ENCODE measurements around the gene CBFA2T2.
"Not testable (repeated sequence)": the region's sequence is repeated elsewhere in the genome, so short reads cannot be mapped to it uniquely, and the experiment has no call there.

Gene CBFA2T2

DNA sequence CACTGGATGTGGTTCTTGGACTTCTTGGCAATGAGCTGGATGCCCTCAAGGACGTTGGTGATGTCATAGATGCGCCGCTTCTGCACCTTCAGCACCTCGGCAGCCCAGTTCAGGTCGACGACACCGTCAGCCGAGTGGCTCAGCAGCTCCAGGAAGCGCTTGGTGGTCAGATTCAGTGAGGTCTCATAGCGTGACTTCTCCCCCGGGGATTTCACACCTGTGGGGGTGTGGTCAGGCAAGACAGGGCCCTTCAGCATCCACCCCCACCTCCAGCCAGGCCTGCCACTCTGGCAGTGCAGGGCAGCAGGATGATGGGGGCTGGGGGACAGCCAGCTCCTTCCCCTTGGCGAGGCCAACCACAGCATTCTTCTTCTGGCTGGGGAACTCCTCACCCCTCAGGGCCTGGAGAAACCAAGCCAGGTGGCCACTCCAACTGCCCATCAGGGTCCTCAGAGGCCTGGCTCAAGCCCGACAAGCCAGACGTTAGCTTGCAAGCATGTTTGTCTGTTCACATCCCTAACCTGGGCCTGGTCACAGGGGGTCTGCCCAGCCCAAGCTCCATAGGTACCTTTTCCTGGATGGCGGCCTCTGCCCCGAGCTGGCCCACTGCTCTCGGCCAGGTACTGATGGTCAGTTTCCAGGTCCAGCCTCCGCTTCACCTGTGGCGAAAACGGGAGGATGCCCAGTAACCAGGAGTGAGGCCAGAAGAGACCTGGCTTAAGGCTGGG, 190.0 kb downstream of the CBFA2T2 start:
- DNase-seq (ENCODE audit: low read depth) = no peak

DNA sequence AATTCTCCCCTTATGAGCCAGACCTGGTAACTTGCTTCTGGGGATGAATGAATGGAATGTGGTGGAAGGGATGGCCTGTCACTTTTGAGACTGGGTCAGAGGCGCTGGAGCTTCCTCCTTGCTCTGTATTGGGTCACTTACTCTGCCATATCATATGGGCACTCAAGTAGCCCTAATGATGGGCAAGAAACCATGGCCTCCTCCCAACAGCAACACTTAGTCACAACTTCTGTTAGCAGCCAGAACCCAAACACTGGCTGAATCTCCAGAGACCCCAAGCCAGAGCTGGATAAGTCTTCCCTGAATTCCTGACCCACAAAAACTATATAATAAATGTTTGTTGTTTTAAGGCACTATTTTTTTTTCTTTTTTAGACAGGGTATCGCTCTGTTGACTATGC, 190.8 kb downstream of the CBFA2T2 start:
- no peak for DNase-seq (ENCODE audit: low read depth)

DNA sequence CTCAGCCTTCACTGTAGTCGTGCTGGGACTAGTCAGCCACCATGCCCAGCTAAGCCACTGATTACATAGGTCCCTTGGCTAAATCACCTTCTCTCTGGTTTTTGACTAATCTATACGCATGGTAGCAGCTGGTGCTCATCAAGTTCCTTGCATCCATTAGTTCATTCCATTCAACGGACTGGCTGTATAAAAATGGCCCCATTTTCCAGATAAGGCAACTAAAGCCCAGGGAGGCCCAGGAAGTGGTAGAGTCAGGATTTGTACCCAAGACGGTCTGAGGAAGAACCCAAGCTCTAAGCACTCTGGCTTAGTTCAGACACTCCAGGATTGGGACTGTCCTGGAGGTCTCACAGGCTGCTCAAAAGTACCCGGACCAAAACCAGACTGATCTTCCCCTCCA, 191.4 kb downstream of the CBFA2T2 start:
- DNase-seq (ENCODE audit: low read depth) = no peak

DNA sequence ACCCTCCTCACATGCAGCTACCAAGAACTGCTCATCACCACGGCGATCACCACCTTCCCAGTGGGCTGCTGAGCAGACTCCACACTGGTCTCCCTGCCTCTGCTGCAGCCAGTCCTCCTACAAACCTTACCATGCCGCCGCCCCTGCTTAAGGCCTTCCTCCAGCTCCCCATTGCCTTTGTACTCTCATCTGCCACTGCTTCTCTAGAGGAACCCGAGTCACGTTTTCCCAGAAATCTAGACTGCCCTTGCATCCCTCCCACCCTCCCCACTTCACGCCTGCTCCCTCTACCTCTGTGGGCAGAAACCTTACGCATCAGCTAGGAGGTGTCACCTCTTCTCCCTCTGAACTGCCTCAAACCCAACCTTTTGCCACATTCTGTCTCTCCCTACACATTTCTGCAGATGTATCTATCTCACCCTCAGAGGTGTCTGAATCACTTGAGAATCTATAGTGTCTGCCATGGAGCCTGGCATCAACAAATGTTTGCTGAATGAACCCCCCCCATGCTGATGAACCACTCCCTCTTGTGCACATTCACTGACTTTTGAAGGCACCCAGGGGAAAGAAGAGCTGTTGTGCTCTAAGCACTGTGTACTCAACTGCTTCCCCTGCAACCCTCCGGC, 191.9 kb downstream of the CBFA2T2 start:
- DNase-seq (ENCODE audit: low read depth) = no peak

DNA sequence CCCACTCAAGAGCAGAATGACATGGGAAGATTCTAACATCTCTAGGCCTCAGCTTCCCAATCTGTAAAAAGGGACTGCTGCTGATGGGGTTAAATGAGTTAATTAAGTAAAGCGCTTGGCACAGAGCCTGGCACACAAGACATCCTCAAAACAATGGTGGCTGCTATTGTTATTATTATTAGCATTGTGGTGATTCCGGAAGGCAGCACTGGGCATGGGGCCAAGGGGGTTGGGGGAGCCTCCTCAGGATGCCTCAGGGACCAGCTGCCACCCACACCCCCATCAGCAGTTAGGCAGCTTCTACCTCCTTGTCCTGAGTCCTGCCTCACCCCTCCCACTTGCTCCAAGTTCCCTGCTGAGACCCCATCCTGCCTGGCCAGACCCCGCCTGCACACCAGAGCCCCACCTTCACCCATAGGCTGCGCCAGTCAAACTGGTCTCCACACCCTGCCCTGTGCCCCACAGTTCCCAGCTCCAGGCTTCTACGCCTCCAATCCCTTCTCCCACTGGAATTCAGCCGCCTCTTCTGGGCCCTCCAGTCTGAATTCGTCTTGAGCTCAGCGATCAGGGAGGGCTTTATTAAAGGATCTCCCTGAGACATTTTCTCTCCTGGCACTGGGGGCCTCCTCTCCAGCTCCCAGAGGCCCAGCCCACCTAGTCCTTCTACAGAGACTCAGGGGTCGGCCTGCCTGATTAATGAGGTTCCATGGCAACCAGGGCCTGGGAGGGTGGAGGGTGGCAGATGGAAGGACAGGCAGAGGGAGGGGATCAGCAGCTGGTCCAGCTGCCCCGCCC, 194.8 kb downstream of the CBFA2T2 start:
- DNase-seq (ENCODE audit: low read depth) = no peak

DNA sequence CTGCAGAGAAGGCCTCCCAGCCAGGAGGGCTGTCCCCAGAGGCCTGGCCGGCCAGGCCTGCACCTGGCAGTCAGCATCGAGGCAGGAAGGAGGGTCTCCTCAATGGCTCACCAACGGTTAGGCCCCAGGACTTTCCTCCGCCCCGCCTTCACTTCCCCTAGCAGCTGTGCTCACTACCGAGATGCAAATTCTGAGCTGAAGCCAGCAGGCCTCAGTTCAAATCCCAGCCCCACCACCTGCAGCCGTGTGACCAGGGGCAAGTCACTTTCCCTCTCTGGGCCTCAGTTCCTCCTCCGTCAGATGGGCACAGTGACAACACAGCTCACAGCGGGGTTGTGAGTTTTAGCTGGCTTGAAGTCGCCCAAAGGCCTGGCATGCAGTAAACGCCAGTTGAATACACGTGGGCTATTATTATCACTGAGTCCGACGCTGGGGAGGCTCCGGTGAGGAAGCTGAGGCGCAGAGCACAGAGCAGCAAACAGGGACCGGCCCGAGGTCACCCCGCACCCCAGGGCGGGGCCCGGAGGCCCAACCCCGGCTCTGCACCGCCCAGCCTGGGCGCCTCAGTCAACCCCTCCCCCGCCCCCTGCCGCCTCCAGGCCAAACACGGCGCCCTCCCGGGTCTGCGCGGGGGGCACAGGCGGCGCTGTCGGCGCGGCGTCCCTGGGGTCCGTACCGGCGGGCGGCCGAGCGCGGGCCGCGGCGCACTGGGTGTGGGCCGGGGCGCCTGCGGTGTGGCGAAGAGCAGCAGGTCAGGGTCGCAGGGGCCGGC, 195.6 kb downstream of the CBFA2T2 start:
- no peak for DNase-seq (ENCODE audit: low read depth)

DNA sequence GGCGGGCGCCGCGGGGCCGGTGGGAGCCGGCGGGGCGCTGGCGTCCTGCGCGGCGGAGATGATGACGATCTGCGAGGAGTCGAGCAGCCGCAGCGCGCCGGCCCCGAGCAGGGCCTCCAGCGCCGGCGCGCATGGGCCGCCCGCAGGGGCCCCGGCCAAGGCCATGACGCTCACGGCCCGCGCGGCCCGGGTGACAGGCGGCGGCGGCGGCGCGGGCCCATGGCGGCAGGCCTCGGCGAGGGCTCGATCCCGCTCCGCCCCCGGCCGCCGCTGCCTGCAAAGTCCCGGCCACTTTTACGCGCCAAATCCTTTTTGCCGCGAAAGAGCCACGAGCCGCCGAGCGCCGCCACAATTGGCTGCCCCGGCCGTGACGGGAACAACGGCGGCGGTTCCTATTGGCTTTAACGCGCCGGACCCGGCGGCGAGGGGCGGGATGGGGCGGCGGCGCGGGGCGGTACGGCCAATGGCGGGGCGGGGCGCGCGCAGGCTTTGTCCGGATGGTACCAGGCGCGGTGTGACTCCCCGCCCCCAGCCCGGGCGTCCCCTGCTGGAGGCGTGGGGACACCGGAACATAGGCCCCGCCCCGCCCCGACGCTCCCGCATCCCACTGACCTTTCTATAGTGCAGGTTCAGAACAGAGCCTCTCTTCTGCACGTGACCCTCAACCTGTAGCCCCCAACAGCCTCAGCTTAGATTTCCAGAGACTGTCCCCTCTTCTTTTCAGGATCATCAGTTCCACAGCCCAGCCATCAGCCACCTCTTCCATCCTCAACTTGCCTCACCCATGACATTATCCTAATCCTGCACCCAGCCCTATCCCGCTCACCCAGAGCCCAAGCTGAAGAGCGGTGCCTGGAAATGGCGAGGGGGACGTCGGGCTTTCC, 196.4 kb downstream of the CBFA2T2 start, which contains the start of gene E2F1:
Gene E2F1 (minus strand): TSS at position 286 of the 884 bp plus-strand sequence. CDS start 121 bp downstream, at position 165.
- peak; percentile 90 for DNase-seq (ENCODE audit: low read depth)

DNA sequence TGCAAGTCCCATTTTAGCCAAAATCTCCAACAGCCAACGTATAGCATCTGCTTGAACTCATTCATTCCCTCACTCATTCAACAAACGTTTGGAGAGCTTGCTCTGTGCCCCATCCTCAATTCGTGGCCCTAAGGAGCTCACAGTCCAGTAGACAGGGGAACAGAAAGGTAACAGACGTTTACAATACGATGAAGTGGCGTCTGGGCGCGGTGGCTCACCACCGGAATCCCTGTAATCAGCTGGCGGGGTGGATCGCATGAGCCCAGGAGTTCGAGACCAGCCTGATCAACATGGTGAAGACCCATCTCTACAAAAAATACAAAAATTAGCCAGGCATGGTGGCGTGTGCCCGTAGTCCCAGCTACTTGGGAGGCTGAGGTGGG, 197.1 kb downstream of the CBFA2T2 start:
- no peak for DNase-seq (ENCODE audit: low read depth)

DNA sequence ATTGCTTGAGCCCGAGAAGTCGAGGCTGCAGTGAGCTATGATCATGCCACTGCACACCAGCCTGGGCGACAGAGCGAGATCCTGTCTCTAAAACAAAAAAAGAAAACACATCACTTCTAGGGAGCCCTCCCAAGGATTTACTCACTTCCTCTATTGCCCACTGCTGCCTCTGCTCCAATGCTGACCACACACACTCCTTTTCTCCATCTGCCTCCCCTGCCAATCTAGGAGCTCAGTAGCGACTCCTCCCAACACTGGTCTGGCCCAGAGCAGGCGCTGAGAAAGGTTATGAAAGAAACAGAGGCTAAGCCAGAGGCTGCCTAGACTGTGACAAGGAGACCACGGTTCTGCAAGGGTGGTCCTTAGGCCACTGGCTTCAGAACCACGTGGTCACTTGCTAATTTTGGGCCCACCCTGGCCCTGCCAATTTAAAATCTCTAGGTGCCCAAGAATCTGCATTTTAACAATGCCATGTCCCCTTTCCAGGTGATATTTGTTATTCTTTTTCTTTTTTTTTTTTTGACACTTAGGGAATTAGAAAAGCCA, 197.5 kb downstream of the CBFA2T2 start:
- DNase-seq (ENCODE audit: low read depth) = no peak

DNA sequence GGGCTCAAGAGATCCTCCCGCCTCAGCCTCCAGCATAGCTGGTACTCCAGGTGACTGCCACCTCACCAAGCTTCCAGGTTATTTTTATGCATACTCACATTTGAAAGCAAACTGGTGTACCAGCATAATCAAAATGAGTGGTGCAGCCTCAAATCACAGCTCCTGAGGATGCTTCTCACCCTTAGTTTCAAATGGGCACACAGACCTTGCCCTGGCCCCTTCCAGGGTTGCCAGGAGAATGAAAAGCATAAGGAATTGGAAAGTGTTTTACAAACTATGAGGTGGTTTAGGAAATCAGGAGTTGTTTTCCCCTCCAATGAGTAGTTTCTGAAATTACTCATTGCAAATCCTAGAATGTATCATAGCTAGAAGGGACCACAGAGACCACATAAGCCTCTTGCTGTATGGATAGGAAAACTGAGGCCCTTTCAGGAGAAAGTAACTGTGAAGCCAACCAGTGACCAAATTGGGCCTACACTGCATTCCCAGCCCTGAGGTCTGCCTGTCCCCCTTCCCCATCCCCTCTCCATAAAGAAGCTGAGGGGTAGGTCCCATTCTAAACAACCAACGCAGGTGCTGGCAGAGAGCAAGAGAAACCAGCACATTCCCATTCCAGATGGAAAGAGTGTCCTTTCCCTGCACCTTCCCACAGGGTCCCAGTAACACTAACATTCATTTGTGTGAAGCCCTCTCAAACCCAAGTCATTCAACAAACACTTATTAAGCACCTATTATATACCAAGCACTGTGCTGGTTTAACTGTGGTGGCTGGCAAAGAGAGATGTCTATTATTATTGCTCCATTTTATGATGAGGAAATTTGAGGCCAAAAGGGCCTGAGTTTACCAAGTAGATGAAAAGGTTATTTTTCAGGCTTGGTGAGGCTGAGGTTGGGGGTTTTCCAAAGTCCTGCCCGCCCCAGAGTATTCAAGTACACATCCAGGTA, 198.4 kb downstream of the CBFA2T2 start:
- no peak for DNase-seq (ENCODE audit: low read depth)

DNA sequence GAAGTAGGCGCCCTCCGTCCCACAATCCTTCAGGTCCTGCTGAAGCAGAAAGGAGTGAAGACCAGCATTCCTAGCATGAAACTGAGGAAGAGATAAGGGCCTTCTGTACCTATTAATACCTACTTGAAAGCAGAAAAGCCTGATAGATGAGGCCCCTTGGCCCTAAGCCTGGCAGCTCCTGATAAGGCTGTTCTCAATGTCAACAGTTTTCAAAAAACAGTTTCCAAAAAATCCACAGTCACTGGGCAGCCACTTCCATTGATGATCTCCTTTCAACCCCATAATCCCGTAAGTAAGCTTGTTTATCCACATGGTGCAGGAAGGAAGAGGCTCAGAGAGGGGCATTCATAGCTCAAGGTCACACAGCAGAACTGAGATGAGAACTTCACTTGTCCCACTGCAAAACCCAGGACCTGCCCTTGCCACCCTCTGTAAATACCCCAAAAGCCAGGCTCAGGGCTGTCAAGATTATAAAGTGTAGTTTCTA, 199.1 kb downstream of the CBFA2T2 start:
- DNase-seq (ENCODE audit: low read depth) = no peak

DNA sequence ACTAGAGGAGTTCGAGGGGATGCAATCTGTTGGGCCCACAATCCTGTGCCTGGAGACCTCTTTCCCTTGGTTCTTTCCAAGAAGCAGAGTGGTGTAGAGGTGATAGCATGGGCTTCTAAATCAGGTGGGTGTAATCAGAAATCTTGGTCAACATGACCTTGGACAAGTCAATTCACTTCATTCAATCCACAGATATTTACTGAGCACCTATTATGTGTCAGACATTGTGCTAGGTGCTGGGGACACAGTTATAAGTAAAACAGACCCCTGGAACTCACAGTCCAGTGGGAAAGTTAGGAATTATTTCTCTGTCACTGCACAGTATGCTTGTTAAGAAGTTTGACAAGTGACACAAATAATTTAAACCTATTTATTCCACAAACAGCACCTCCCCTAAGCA, 199.6 kb downstream of the CBFA2T2 start:
- no peak for DNase-seq (ENCODE audit: low read depth)

DNA sequence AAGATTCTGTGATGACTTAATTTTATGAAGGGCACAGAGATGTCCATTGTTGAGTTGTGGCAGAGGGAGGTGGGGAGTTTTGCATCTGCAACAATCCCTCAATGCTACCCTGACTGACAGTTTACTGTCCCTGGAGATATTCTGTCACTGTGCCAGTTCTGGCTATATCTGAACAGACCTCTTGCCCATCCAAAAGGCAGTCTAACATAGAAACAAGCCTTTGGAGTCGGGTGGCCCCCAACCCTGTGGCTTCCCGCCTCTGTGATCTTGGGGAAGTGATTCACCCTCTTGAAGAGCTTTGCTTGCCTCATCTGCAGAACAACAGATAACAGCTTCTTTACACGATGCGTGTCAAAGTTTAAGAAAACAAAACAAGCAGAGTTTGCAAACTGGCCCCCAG, 200.1 kb downstream of the CBFA2T2 start:
- peak; percentile 39 for DNase-seq (ENCODE audit: low read depth)

DNA sequence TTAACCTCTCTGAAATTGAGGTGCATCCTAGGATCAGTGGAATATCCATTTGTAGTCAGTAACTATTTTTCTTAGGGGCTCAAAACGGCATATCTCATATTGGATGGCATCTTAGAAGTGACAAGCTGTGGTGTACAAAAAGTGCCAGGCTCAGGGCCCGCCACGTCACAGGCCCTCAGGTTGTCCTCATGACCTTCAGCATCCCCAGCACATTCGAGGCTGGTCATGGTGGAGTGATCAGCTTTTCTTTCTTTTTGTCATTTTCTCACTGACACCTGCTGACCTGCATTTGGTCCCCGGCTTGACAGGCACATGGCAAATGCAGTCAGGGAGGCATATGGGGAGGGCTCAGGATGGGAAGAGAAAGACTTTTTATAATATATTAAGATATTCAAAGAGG, 203.4 kb downstream of the CBFA2T2 start:
- DNase-seq (ENCODE audit: low read depth) = no peak

DNA sequence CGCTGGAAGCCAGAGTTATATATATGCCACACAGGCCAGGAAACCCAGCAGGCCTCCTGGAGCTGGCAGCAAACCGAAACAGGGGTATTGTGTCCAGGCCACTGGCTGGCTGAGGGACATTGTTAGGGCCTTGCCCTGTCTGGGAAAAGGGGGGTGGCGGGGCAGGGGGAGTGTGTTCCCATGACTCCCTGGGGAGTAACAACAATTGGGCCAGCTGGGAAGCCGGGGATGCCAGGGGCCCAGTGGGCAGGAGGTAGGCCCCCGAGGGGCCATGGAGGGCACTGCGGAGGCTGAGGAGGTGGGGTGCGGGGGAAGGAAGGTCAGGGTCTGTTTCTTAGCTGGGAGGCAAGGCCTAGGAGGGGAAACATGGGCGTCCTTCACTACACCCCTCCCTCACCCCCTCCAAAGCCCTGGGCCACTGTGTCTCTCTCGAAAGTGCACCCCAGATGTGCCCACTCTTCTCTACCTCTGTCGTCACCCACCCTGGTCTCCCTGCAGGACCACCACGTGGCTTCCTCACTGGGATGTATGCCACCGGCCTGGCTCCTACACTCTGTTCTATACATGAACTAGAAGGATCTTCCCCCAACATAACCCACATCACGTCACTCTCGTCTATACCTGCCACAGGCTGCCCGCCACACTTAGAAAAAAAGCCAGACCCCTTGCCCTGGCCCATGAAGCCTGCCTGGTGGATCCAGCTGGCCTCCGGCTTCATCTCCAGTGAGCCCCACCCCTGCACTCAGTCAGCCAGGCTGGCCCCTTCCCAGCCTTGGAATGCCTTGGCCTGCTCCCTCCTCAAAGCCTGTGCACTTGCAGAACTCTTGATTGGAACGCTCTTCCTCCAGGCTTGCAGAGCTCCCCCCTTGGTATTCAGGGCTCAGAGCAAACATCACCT, 204.1 kb downstream of the CBFA2T2 start:
- no peak for DNase-seq (ENCODE audit: low read depth)

DNA sequence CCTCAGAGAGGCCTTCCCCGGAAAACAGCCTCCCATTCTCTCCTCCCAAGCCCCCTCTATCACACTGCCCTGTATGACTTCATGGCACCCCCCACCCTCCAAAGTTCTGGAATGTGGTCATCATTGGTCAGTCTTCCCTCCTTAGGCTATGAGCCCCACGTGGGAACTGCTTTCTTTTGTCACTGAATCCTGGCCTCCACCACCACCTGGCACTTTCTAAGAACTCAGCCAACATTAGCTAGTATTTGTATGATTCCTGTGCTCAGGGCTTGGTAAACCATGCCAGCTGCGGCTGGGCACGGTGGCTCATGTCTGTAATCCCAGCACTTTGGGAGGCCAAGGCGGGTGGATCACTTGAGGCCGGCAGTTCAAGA, 204.7 kb downstream of the CBFA2T2 start:
- DNase-seq (ENCODE audit: low read depth) = no peak

DNA sequence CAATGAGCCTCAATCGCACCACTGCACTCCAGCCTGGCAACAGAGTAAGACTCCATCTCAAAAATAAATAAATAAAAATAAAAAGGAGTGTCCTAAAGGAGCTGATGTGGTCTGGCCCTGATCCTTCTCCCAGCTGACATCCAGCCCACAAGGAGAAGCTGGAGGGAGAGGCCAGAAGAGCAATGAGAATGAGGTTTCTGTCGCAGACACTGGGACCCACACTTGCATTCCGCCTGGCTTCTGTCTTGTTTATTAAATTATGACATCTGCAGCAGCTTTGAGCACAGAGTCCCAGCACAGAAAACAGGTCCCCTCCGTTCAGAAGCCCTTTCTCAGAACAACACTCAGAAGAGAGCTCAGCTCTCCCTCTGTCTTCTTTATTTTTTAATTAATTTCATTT, 206.6 kb downstream of the CBFA2T2 start:
- no peak for DNase-seq (ENCODE audit: low read depth)

DNA sequence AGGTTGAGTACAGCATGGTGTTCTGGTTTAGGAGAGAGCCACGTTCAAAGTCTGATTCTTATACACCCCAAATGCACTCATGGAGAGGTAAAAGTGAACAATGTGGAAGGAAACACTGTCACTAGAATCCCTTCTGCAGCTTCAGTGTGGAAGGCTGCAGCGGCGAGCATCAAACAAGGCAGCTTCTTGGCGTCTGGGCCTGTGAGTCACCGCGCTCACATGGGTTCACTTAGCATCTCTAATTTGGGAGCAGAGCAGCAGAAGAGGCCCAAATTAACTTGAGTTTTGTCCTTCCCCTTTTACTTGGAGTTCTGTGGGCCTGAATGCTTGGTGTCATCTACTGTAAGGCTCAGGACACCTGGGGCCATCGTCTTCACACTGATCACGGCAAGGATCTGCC, 207.2 kb downstream of the CBFA2T2 start:
- DNase-seq (ENCODE audit: low read depth) = no peak

DNA sequence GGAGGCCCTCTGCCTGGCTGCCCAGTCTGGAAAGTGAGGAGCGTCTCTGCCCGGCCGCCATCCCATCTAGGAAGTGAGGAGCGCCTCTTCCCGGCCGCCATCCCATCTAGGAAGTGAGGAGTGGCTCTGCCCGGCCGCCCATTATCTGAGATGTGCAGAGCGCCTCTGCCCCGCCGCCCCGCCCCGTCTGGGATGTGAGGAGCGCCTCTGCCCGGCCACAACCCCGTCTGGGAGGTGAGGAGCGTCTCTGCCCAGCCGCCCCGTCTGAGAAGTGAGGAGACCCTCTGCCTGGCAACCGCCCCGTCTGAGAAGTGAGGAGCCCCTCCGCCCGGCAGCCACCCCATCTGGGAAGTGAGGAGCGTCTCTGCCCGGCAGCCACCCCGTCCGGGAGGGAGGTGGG, 209.1 kb downstream of the CBFA2T2 start:
- DNase-seq (ENCODE audit: low read depth) = not testable (repeated sequence)

Data from stimulated activated CD8-positive, alpha-beta memory T cell treated with anti-CD3 and anti-CD28 coated beads, Interleukin-12 subunit alpha, Interleukin-12 subunit beta, amount 100 ng/mL, for 4 hours (primary cell).